Measurements from ENCODE around the gene APMAP.
"Not testable (repeated sequence)": the region's sequence is repeated elsewhere in the genome, so short reads cannot be mapped to it uniquely, and the experiment has no call there.

The APMAP gene

DNA sequence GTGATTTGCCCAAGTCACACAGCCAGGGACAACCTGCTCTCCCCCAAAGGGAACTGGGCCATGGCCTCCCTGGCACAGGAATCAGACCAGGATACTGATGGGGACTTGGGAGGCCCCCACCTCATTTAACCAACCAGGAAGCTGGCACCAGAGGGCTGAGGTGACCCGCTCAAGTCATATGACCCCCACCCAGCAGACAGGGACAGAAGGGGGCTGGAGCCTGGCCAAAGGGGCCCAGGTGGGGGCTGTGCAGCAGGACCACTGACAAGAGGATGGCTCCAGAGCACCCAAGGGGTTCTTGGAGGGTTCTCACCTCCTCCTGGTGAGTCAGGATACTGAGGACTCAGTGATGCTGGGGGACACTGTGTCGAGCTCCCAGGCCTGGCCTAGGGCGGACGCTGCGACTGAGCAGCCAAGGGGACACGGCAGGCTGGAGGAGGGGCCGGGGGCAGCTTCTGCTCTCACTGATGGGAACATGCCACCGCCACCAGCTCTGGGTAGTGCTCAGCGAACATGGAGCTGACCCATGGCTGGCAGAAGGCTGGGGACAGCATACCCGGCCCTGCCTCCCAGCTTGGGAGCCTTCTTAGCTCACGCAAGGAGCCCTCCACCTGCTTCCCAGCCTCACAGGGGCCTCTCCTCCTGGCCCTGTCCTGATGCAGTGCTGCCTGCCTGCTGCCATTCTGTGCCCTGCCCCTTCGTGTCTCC is 42.3 kb downstream of the APMAP start:
- DNase-seq: no peak

DNA sequence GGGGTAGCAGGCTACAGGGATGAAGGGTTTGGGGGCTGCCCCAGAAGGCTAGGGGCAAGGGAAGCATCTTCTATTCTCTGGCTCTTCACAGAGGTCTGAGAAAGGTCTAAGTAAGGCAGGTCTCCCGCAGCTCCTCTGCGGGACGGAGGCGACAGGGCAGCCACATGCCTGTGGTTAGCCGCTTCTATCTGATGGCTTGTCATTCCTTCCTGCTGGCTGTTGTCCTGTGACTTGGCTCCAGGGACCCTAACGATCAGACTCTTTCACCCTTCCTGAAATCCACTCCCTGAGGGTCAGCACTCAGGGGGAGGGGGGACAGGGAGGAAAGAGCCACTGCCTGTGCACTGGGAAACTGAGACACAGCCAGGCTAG is 42.8 kb downstream of the APMAP start:
- no peak for DNase-seq

DNA sequence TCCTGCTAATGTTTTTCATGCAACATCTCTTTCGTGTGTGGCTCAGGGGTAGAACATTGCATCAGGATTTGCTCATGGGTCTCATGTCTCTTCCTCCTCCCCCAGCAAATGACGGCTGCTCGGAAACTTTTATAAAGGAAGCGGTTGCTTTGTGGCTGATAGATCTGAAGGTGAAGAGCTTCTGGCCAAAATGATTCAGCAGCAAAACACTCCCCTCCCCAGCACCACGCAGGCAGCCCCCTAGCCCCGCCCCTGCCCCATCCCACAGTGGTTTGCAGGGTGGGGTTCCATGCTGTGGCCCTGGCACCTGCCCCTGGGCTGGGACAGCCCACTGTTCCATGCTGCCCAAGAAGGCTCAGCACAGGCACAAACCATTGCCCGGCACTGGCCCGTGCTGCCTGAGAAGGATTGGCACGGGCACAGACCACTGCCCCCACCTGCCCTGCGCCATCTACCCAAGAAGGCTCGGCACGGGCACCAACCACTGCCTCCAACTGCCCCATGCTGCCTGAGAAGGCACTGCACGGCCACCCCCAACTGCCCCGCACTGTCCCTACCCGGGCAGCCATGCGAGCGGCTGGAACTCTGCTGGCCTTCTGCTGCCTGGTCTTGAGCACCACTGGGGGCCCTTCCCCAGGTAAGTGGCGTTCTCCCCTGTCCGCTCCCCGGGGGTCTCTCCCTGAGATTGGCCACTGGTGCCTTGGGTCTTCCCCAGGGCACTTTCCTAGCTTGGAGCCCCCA is 43.4 kb downstream of the APMAP start, which contains the start of gene CST7:
Gene CST7, plus strand, starts transcription at position 331 of the 741 bp plus-strand sequence. Its CDS starts 237 bp downstream, at position 568.
- no peak for DNase-seq

DNA sequence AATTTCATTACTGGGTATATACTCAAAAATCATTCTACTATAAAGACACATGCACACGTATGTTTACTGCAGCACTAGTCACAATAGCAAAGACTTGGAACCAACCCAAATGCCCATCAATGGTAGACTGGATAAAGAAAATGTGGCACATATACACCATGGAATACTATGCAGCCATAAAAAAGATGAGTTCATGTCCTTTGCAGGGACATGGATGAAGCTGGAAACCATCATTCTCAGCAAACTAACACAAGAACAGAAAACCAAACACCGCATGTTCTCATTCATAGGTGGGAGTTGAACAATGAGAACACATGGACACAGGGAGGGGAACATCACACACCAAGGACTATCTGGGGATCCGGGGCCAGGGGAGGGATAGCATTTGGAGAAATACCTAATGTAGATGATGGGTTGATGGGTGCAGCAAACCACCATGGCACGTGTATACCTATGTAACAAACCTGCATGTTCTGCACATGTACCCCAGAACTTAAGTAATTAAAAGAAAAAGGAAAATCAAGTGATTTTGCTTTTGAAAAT is 44.1 kb downstream of the APMAP start:
- not testable (repeated sequence) for DNase-seq

DNA sequence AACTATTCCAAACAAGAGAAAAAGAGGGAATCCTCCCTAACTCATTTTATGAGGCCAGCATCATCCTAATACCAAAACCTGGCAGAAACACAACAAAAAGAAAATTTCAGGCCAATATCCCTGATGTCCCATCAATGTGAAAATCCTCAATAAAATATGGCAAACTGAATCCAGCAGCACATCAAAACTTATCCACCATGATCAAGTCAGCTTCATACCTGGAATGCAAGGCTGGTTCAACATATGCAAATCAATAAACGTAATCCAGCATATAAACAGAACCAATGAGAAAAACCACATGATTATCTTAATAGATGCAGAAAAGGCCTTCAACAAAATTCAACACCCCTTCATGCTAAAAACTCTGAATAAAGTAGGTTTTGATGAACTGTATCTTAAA is 46.2 kb downstream of the APMAP start:
- not testable (repeated sequence) for DNase-seq

DNA sequence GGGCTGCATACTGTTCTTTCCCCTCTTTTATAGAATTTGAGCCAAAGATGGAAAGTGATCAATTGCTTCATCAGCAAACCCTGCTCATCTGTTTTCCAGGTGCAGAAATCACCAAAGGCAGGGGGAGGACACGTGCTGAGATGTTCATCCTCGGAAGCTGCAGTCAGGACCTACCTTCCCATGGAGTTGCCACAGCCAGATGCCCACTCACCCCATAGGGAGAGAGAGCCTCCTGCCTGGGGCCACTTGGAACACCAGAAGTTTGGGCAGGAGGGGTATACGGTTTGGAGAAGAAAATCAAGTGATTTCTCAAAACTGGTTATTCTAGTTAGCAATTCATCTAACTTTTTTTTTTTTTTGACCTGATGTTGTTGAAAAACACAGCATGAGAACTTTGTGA is 48.8 kb downstream of the APMAP start:
- no peak for DNase-seq

DNA sequence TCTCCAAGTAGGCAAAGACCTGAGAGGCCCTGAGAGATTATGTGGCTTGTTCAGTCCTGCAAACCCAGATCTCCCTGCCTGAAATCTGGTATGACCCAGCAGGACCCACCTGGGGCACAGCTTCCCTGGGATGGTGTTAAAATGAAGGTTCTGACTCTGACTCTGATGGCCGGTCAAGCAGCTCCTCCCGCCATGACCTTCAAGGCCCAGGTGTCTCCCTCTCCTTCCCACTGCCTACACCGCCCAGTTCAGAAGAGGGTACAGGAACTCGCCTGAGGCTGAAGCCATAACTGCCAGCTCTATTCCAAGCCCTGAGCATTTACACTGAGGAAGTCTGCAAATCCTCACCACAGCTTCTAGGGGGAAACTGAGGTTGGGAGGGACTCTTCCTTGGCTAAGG is 49.4 kb downstream of the APMAP start:
- DNase-seq: no peak

DNA sequence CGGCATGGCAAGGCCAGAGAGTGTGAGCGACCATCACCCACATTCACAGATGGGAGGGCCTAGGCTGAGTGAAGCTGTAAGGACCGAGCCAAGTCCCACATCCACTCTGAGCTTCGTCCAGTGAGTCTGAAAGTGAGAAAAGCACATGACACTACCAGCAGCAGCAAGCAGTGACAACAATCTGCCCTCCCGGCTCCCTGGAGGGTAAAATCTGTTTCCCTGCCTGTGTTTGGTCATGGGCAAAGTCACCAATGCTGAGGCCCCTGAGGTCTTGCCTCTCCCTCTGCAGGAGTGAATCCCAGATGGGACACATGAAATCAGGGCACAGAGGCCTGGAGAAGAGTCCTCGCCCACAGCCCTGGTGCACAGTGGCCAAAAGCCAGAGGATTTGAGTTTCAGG is 49.9 kb downstream of the APMAP start:
- DNase-seq: no peak

DNA sequence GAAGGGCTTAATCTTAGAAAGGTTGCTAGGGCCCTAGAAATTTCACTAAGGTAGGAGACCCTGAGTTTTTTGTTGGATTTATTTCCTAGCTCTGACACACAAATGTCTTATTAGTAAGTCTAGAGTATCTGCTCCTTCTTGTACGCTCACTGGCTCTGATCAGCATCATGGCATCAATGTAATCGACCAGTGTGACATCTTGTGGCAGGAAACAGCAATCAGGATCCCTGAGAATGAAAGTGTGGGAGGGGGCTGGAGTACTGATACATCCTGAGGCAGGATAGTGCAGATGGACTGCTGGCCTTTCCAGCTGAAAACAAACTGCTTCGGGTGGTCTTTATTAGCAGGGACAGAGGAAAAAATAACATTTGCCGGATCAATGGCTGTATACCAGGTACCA is 53.5 kb downstream of the APMAP start:
- DNase-seq: no peak

DNA sequence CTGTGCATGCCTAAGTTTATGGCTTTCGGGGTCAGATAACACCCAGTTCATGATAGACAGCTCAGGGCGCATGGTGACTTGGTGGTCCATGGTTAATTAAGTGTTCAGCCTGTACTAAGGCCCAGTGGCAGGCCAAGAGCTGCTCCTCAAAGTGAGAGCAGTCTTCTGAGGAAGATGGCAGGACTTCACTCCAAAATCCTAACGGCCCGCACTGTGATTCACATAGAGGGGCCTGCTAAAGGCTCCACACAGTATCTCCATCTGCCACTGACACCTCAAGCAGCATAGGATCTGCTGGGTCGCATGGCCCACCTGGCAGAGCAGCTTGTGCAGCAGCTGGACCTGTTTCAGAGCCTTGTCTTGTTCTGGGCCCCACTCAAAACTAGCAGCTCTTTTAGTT is 54.1 kb downstream of the APMAP start:
- no peak for DNase-seq

DNA sequence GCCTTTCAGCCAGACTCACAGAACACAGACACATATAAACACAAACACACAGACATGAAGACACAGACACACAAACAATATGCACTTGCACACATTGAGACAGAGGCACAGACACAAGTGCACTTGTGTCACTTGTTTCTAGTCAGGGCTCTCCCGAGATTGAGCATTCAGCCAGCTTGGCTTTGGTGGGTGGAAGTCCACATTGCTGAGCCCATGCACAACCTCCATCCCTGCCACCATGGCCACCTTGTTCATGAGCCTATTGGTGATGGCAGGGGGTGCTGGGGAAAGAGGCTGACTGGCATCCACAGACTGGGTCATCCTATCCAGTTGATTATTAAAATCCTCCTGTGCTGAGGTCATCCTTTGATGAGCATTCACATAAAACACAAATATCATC is 55.0 kb downstream of the APMAP start:
- DNase-seq: no peak

DNA sequence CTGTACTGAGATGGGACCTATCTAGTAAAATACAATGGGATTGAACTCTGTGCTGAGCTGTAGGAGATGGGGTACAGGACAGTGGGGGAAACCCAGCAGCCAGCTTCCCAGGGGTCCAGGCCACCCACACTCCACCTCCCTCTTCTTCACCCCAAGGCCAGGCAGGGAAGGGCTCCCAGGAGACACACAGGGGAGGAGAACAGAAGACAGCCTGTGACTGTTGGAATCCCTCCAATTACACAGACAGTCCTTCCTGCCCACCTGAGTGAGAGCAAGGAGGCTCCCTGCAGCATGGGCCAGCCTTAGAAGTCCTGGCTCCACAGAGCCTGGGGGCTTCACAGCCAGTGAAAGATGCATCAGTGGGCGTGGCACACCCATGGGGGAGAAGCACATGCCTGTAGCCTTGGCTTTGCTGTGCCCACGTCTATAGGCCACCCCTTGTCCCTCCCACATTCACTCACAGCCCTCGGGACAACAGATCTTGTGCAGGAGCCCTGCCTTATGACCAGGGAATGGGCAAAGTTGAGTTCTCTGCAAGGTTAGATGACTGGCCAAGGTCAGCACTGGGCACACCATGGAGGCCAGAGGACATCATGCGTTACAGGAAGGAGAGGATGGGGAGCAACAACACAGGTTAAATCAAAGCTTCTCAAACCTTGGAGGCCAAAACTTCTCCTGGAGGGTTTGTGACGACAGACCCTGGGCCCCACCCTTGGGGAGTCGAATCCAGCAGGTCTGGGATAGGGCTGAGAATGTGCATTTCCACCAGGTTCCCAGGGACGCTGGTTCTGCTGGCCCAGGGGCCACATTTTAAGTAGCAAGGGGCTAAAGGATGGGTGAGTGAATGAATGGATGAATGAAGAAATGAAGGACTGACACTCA is 55.8 kb downstream of the APMAP start:
- no peak for DNase-seq

DNA sequence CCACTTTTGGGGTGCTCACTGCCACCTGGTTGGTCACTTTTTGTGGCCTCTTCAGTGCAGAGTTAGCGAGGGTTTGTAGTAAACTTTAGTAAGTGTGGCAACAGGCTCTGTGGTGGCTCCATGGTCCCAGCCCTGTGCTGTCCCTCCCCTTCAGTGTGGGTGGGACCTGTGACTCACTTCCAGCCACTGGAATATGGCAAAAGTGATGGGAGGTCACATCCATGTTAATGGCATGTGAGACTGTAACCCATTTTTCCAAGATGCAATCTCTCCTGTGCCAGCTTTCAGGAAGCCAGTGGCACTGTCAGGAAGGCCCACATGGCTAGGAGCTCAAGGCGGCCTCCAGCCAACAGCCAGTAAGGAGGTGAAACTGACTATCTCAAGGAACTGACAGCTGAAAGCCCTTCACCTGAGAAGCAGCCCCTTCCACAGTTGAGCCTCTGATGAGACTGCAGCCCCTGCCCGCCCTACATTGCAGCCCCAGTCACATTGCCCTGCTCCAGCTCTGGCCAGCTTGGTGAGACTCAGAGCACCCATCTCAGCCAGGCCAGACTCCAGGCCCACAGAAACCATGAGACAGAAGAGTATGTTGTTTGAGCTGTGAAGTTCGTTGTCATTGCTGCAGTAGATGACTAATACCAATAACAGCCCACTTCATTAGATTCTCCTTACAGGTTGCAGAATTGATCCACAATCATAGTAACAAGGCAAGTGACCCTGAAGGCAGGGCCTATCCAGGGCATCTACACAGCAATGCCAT is 56.6 kb downstream of the APMAP start:
- no peak for DNase-seq

DNA sequence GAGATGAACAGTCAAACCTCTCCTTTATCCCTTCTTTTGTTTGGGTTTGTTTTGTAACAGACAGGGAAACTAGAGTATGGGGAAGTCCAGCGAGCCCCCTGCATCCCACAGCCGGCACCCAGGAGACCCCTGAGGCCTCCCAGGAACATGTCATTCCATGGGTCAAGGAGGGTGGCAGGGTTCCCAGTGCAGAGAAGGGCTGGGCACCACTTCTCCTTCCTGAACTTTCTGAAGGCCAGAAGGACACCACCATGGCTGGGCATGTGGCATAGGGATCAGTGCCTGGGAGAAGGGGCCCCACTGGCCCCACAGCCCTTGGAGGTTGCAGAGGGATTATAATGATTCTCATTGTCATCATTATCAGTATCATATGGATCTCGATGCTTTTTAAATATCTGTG is 57.4 kb downstream of the APMAP start:
- no peak for DNase-seq

DNA sequence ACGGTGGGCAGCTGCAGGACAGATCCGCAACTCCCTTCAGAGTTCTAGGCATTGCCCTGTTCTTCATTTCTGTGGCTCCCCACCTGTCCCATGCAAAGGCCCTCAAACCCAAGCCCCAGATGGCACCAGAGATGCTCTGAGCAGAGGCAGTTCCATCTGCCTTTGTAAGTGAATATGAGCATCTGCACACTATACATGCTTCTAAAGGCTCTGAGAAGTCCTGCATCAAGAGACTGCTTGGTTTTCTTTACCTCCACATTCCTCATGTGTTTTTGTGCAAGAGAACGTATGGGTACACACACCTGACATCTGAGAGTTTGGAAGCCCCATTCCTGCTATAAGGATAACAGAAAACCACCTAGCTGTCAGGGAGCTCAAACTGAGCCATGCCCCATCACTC is 57.8 kb downstream of the APMAP start:
- no peak for DNase-seq

DNA sequence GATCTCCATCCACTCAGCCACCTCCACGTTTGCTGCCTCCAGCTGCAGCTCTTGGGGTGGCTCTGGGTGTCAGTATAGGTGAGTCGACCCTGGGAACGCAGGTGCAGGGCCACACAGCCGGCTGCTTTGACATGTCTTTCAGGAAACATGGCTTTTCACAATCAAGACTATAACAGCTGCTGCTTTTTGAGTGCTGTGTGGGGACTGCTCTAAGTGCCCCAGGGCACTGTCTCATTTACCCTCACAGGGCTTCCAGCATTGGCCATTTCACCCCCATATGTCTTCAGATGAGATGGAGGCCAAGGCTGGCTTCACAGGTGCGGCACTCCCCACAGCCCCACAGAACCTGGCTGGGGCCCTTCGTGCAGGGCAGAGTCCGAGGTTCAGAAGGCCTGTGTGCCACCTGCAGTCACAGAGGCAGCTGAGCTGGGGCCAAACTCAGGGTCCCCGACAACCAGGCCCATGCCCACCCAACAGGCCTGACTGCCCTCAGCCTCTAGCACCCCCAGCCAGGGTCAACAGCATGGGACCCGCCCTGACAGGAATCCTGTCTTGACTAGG is 58.4 kb downstream of the APMAP start:
- no peak for DNase-seq

DNA sequence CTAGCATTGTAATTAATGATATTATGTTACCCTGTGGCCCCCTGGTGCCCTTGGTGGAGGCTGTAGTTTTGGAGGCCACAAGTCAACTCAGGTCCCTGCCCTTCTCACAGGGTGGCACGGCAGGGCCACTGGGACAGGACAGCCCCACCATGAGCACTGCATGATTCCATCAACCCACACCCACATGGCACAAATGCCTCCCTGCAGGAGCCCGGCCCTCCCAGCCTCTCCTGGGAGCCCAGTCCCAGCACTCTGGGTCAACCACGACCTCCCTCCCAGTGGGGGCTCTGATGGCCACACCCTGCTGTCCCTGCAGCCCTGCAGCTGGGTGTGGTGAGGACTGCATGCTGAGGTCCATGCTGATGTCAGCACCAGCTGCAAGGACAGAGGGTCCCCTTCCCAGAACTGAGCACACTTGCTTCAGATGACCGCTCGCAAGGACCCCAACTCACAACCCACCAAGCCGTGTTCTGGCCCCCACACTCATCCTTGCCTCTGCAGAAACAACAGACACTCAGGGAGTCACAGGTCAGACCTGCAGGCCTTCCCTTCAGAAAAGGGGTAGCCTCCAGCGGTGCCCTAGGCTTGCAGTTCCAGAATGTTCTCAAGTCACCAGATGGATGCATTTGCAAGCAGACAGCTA is 59.2 kb downstream of the APMAP start:
- no peak for DNase-seq

DNA sequence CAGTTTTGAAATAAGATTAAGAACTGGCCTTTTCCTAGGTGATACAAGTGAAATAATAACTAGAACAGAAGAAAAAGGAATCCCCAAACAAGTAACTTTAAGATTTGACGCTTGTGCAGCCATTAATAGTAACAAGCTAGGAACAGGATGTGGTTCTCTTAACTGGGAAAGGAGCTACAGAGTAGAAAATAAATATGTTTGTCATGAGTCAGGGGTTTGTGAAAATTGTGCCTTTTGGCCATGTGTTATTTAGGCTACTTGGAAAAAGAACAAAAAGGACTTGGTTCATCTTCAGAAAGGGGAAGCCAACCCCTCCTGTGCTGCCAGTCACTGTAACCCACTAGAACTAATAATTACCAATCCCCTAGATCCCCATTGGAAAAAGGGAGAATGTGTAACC is 60.7 kb downstream of the APMAP start:
- DNase-seq: not testable (repeated sequence)

DNA sequence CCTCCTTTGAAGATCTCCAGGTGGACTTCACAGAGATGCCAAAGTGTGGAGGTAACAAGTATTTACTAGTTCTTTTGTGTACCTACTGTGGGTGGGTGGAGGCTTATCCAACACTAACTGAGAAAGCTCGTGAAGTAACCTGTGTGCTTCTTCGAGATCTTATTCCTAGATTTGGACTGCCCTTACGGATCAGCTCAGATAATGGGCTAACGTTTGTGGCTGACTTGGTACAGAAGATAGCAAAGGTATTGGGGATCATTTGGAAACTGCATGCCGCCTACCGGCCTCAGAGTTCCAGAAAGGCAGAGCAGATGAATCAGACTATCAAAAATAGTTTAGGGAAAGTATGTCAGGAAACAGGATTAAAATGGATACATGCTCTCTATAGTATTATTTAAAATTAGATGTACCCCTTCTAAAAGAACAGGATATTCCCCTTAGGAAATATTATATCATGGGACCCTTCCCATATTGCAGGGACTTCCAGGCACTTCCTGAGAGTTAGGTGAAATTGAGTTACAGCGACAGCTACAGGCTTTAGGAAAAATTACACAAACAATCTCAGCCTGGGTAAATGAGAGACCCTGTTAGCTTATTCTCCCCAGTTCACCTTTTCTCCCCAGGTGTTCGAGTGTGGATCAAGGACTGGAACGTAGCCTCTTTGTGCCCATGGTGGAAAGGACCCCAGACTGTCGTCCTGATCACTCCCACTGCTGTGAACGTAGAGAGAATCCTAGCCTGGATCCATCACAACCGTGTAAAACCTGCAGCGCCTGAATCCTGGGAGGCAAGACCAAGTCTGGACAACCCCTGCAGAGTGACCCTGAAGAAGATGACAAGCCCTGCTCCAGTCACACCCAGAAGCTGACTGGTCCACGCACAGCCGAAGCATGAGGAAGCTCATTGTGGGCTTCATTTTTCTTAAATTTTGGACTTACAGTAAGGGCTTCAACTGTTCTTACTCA is 61.5 kb downstream of the APMAP start:
- not testable (repeated sequence) for DNase-seq
